Measurements from ENCODE around the gene WNT3. TPM values are rescaled to one million over a fixed set of nuclear protein-coding genes. Genes with fewer than 3 reads are reported as not detected.

The WNT3 gene
- total and polyA plus RNA-seq, 4 donors, result 0.19 to 4.3 (median 2.7) TPM

GRCh38 chr17:46836500-46836899, 18.0 kb upstream of the WNT3 start:
- TF ChIP-seq SP1 (IDR thresholded peaks at IDR 0.05) (no peak), RXRA (IDR thresholded peaks at IDR 0.05) (peak; percentile 65 to 84), HNF4G (IDR thresholded peaks at IDR 0.05) (no peak), NR2F2 (IDR thresholded peaks at IDR 0.05) (no peak), JUND (IDR thresholded peaks at IDR 0.05) (peak; percentile 28 to 87), REST (IDR thresholded peaks at IDR 0.05) (no peak), FOXA2 (IDR thresholded peaks at IDR 0.05) (no peak), YY1 (IDR thresholded peaks at IDR 0.05) (no peak), ATF3 (IDR thresholded peaks at IDR 0.05) (peak; percentile 22), EGR1 (IDR thresholded peaks at IDR 0.05; ENCODE audit: low read depth in 2 of 2) (peak in 1 of 2 donors; percentile 40), RAD21 (IDR thresholded peaks at IDR 0.05) (no peak), GABPA (IDR thresholded peaks at IDR 0.05 in 1 of 2, conservative IDR thresholded peaks at IDR 0.05 in 1 of 2) (no peak), CTCF (IDR thresholded peaks at IDR 0.05; ENCODE audit: low read depth, low read length, missing input control) (no peak), HNF4A (conservative IDR thresholded peaks at IDR 0.05) (peak; percentile 22 to 56), FOXA1 (IDR thresholded peaks at IDR 0.05) (peak; percentile 37), TAF1 (conservative IDR thresholded peaks at IDR 0.05) (no peak)
- TF ChIP-seq, protein P1, sequence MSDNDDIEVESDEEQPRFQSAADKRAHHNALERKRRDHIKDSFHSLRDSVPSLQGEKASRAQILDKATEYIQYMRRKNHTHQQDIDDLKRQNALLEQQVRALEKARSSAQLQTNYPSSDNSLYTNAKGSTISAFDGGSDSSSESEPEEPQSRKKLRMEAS (IDR thresholded peaks at IDR 0.05), result no peak
- TF ChIP-seq, protein P2, sequence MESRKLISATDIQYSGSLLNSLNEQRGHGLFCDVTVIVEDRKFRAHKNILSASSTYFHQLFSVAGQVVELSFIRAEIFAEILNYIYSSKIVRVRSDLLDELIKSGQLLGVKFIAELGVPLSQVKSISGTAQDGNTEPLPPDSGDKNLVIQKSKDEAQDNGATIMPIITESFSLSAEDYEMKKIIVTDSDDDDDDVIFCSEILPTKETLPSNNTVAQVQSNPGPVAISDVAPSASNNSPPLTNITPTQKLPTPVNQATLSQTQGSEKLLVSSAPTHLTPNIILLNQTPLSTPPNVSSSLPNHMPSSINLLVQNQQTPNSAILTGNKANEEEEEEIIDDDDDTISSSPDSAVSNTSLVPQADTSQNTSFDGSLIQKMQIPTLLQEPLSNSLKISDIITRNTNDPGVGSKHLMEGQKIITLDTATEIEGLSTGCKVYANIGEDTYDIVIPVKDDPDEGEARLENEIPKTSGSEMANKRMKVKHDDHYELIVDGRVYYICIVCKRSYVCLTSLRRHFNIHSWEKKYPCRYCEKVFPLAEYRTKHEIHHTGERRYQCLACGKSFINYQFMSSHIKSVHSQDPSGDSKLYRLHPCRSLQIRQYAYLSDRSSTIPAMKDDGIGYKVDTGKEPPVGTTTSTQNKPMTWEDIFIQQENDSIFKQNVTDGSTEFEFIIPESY (IDR thresholded peaks at IDR 0.05), result no peak
- peaks cover 0 to 9% (median 1%) of the 10 kb centered on the region in 4 donors for H3K4me1 ChIP-seq (ENCODE audit: control insufficient read depth in 4 of 4, insufficient read depth in 4 of 4, low read length in 3 of 4)
- peak overlapping the region in 1 of 2 donors; percentile 28 for H3K27ac ChIP-seq (ENCODE audit: low read depth in 1 of 2, low read length in 2 of 2)
- no peaks in the 10 kb centered on the region for H3K9me3 ChIP-seq (ENCODE audit: control insufficient read depth in 4 of 4, low read length in 3 of 4)
- 47% methylated on average over 2 of the region's 2 CpGs for WGBS
- no peak overlapping the region for H3K4me3 ChIP-seq (ENCODE audit: low read depth in 1 of 3, low read length in 3 of 3)
- DNase-seq (ENCODE audit: low spot score), result no peak
- H3K9ac ChIP-seq (ENCODE audit: low read depth in 1 of 2, low read length in 2 of 2), result no peak overlapping the region
- H3K36me3 ChIP-seq (ENCODE audit: control insufficient read depth in 4 of 4, insufficient read depth in 3 of 4, low read depth in 1 of 4, low read length in 3 of 4), result no peaks in the 10 kb centered on the region
- H3K27me3 ChIP-seq (ENCODE audit: control insufficient read depth in 4 of 4, insufficient read depth in 4 of 4, low read length in 3 of 4), result no peaks in the 10 kb centered on the region
